HepG2 (cell line): ENCODE data around the gene PUS7. TPM values are rescaled to one million over a fixed set of nuclear protein-coding genes. Genes with fewer than 3 reads are reported as not detected.

Experiments used
- ATAC-seq: fragments of 200-7000 bp; cut with Tn5 transposase; 3 replicates; pipeline ENCODE4 v1.9.1; 2020; ENCODE audit warnings: mild to moderate bottlenecking, moderate library complexity
- BruUV-seq: library from RNA; stranded (reverse); fragments of 400-500 nt; replicated peaks from 2 replicates; lab custom pipeline; 2021; lab: Mats Ljungman, UMichigan
- CTCF ChIA-PET: fragments of 300-600 bp; formaldehyde crosslinking; extraction: SDS; loops from one replicate; lab custom pipeline; 2021; ENCODE audit warnings: low total read pairs, inconsistent platforms, low intra/inter-chr PET ratio; lab: Yijun Ruan, JAX
- POLR2A ChIA-PET: fragments of 350-600 bp; sonication (Branson Sonifier 250); formaldehyde crosslinking; loops from one replicate; lab custom pipeline; 2020; ENCODE audit warnings: antibody characterized with exemption, inconsistent platforms; lab: Yijun Ruan, JAX
- DNase-seq: peaks from one replicate; pipeline ENCODE4 v3.0.0-alpha.2; 2015; ENCODE audit warnings: low spot score
- FAIRE-seq: peaks from 3 replicates; lab custom pipeline; 2011; peaks lifted over from hg19 to GRCh38; lab: Jason Lieb, UNC
- H2AFZ ChIP-seq: one replicate; pipeline ENCODE4 v1.6.1; 2011; ENCODE audit warnings: low read length, inconsistent platforms
- H3K27ac ChIP-seq: fragments of 300-600 bp; 3 replicates; pipeline ENCODE4 v1.8.0; 2011; ENCODE audit warnings: mixed run types, mild to moderate bottlenecking, mixed read lengths, low read length, inconsistent platforms; ENCODE audit not compliant: insufficient read depth; ENCODE audit errors: extremely low read length
- H3K27me3 ChIP-seq, 2 experiments: fragments of 200-600 bp in 1 of 2; 2 replicates in 1 of 2; 3 replicates in 1 of 2; pipeline versions ENCODE4 v1.6.0 to v1.8.0; 2011; ENCODE audit warnings: low read length in 2 of 2, mild to moderate bottlenecking in 2 of 2, moderate library complexity in 2 of 2, inconsistent platforms in 1 of 2; ENCODE audit not compliant: insufficient read depth in 2 of 2, control insufficient read depth in 1 of 2
- H3K36me3 ChIP-seq, 2 experiments: fragments of 200-600 bp in 1 of 2; replicated peaks in 1 of 2; 2 replicates in 1 of 2; 3 replicates in 1 of 2; pipeline versions ENCODE4 v1.5.1 to v1.8.0; 2011; ENCODE audit warnings: low read length in 2 of 2, inconsistent platforms in 1 of 2; ENCODE audit not compliant: insufficient read depth in 2 of 2, control insufficient read depth in 1 of 2
- H3K4me1 ChIP-seq: 2 replicates; pipeline ENCODE4 v1.5.1; 2012; ENCODE audit warnings: low read length, inconsistent platforms; ENCODE audit not compliant: insufficient read depth
- H3K4me2 ChIP-seq: 2 replicates; pipeline ENCODE4 v1.6.0; 2011; ENCODE audit warnings: low read depth, low read length, inconsistent platforms
- H3K4me3 ChIP-seq, 3 experiments: fragments of 200-600 bp in 1 of 3; sonication (generic), shearing (Covaris generic) in 1 of 3; replicated peaks in 1 of 3; 2 replicates each; pipeline ENCODE4 v1.5.1; 2011 to 2016; ENCODE audit warnings: low read length in 3 of 3, inconsistent platforms in 2 of 3, low read depth in 2 of 3, mild to moderate bottlenecking in 2 of 3, control low read depth in 1 of 3, mixed read lengths in 1 of 3; ENCODE audit not compliant: insufficient read depth in 1 of 3
- H3K79me2 ChIP-seq: one replicate; pipeline ENCODE4 v1.6.1; 2011; ENCODE audit warnings: low read length, inconsistent platforms; ENCODE audit not compliant: insufficient read depth
- H3K9ac ChIP-seq: 2 replicates; pipeline ENCODE4 v1.6.0; 2011; ENCODE audit warnings: mild to moderate bottlenecking, low read depth, low read length, inconsistent platforms; ENCODE audit not compliant: insufficient read depth
- H3K9me3 ChIP-seq: 2 replicates; pipeline ENCODE4 v1.5.1; 2012; ENCODE audit warnings: mild to moderate bottlenecking, low read length
- H4K20me1 ChIP-seq: 2 replicates; pipeline ENCODE4 v1.6.0; 2011; ENCODE audit warnings: inconsistent platforms, mild to moderate bottlenecking, low read length, moderate library complexity; ENCODE audit not compliant: insufficient read depth
- ARID2 ChIP-seq: sonication (generic); formaldehyde crosslinking; IDR thresholded peaks from 2 replicates; pipeline ENCODE4 v1.8.1; 2022; ENCODE audit warnings: mild to moderate bottlenecking, missing genetic modification reagents, borderline replicate concordance
- ATF1 ChIP-seq: IDR thresholded peaks from 2 replicates; pipeline ENCODE4 v1.6.1; 2016; ENCODE audit warnings: mild to moderate bottlenecking, control low read depth
- CBFB ChIP-seq: sonication (generic); formaldehyde crosslinking; IDR thresholded peaks from 2 replicates; pipeline ENCODE4 v1.4.0; 2020; ENCODE audit warnings: missing genetic modification reagents
- CEBPG ChIP-seq: IDR thresholded peaks from 2 replicates; pipeline ENCODE4 v1.6.1; 2016
- CHD4 ChIP-seq: fragments of 200-600 bp; sonication (generic); IDR thresholded peaks from 2 replicates; pipeline ENCODE4 v1.7.0; 2017; ENCODE audit warnings: mild to moderate bottlenecking, low read length, borderline replicate concordance
- JUND ChIP-seq: sonication (generic); formaldehyde crosslinking; IDR thresholded peaks from 2 replicates; pipeline ENCODE4 v1.8.0; 2022; ENCODE audit warnings: mild to moderate bottlenecking, missing genetic modification reagents
- NONO ChIP-seq, 2 experiments: fragments of 450-650 bp in 1 of 2; sonication (generic) in 1 of 2; formaldehyde crosslinking in 1 of 2; IDR thresholded peaks in 1 of 2; conservative IDR thresholded peaks in 1 of 2; 2 replicates each; pipeline versions ENCODE4 v1.6.1 to v1.8.0; 2017 to 2022; ENCODE audit warnings: mild to moderate bottlenecking in 1 of 2, missing genetic modification reagents in 1 of 2, moderate library complexity in 1 of 2
- NR2F2 ChIP-seq: IDR thresholded peaks from 2 replicates; pipeline ENCODE4 v1.6.1; 2012; ENCODE audit warnings: low read depth, inconsistent platforms, borderline replicate concordance
- PCBP1 ChIP-seq: fragments of 200-400 bp; formaldehyde crosslinking; IDR thresholded peaks from 2 replicates; pipeline ENCODE4 v1.6.1; 2017; ENCODE audit warnings: mild to moderate bottlenecking, low read depth, low read length, borderline replicate concordance
- RFX5 ChIP-seq: IDR thresholded peaks from 2 replicates; pipeline ENCODE4 v1.6.1; 2011; ENCODE audit warnings: low read depth, low read length, improper control_type of control experiment
- RXRA ChIP-seq: sonication (generic); formaldehyde crosslinking; IDR thresholded peaks from 2 replicates; pipeline ENCODE4 v1.5.1; 2020; ENCODE audit warnings: missing genetic modification reagents
- TCF7 ChIP-seq: sonication (generic); IDR thresholded peaks from 2 replicates; pipeline ENCODE4 v1.6.1; 2016; ENCODE audit warnings: antibody characterized with exemption, low read depth
- ZMYM3 ChIP-seq: sonication (generic); formaldehyde crosslinking; IDR thresholded peaks from 2 replicates; pipeline ENCODE4 v1.5.1; 2020; ENCODE audit warnings: mild to moderate bottlenecking, missing genetic modification reagents
- WGBS: methylation state at CpG from one replicate; pipeline ENCODE4 v1.1.6; 2017; ENCODE audit warnings: low lambda C conversion rate; 5-methylcytosine and 5-hydroxymethylcytosine counted together
- in situ Hi-C: cut with HindIII; loops from 2 replicates; pipeline ENCODE4 v1.10.0; 2017; ENCODE audit warnings: low pct_unique_long_range_greater_than_20kb; ENCODE audit not compliant: extremely low pct_ligation_motif_present
- intact Hi-C: fragments of 100-400 bp; cut with micrococcal nuclease; formaldehyde crosslinking; loops from one replicate; pipeline ENCODE4 v1.10.0; 2022; ENCODE audit not compliant: unreplicated experiment
- polyA plus RNA-seq, 8 experiments: library from polyadenylated mRNA; depleted of rRNA in 3 of 8; stranded (reverse) in 7 of 8; unstranded in 1 of 8; fragments of >200 nt; fragmentation: Illumina TruSeq in 4 of 8; extraction: Trizol in 4 of 8; gene quantifications; 2 replicates each; pipeline versions ENCODE4 v1.2.1 to v1.2.3, GENCODE V29; 2011 to 2016; ENCODE audit warnings: low read depth in 4 of 8, missing spikeins in 1 of 8, mixed read lengths in 1 of 8; ENCODE audit not compliant: insufficient read depth in 1 of 8
- total RNA-seq, 5 experiments: library from RNA; depleted of rRNA; stranded (reverse); fragments of >200 nt; fragmentation: Illumina TruSeq; extraction: Trizol; gene quantifications; 2 replicates each; pipeline ENCODE4 v1.2.3, GENCODE V29; 2016; ENCODE audit warnings: low read depth in 1 of 5
- TF ChIP-seq, protein P1 (sequence below): sonication (generic); formaldehyde crosslinking; IDR thresholded peaks from 2 replicates; pipeline ENCODE4 v1.5.0; 2020; ENCODE audit warnings: mild to moderate bottlenecking, missing genetic modification reagents, borderline replicate concordance
- TF ChIP-seq, protein P2 (sequence below): sonication (generic); formaldehyde crosslinking; IDR thresholded peaks from 2 replicates; pipeline ENCODE4 v1.4.0; 2020; ENCODE audit warnings: missing genetic modification reagents
- TF ChIP-seq, protein P3 (sequence below): sonication (generic); formaldehyde crosslinking; IDR thresholded peaks from 2 replicates; pipeline ENCODE4 v1.4.0; 2020; ENCODE audit warnings: mild to moderate bottlenecking, missing genetic modification reagents
- TF ChIP-seq, protein P4 (sequence below): sonication (generic); formaldehyde crosslinking; IDR thresholded peaks from 2 replicates; pipeline ENCODE4 v1.4.0; 2020; ENCODE audit warnings: missing genetic modification reagents; ENCODE audit errors: not compliant biosample characterization
- TF ChIP-seq, protein P5 (sequence below): sonication (generic); formaldehyde crosslinking; IDR thresholded peaks from 2 replicates; pipeline ENCODE4 v1.5.0; 2020; ENCODE audit warnings: mild to moderate bottlenecking, missing genetic modification reagents

The PUS7 gene
- total and polyA plus RNA-seq, 2 of the 13 experiments (the other 11 are each of a cell fraction or from before 2014, with no cell fraction given) = 14.4 to 41.2 TPM

DNA sequence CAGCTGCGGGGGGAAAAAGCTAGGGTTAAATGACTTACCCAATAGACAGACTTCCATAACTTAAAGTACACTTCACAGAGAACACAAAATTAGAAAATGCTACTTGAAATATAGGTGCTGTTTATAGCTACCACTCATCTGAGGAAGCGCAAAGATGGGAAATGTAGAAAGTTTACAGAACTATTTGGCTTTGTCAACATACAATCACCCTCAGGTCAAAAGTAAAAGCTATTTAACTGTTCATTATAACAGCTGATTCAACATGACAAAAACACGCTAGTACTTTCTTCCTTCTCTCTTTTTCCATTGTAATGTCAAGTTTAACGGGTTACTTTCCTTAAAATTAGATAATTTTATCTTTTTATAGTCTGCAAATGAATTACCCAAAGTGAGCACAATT lies 51.2 kb downstream of the PUS7 start:
- DNase-seq = no peak
- POLR2A ChIA-PET = interaction anchor here (0.6 kb wide), 1 partner anchor 44 kb away, joined by 3 read pairs; no protein-coding TSS in a partner anchor
- CTCF ChIA-PET = no interaction called here
- Histone ChIP-seq H3K36me3 (peaks cover 1 to 24% of the 10 kb centered on the region in 2 experiments; a peak in 4 of 5 replicates), H3K27ac (no peak overlapping the region), H3K9ac (no peak overlapping the region), H3K4me3 (no peak overlapping the region), H3K79me2 (no peaks in the 10 kb centered on the region), H2AFZ (no peak overlapping the region), H3K4me1 (no peaks in the 10 kb centered on the region), H3K4me2 (no peak overlapping the region), H3K27me3 (no peaks in the 10 kb centered on the region), H3K9me3 (no peaks in the 10 kb centered on the region), H4K20me1 (no peaks in the 10 kb centered on the region)
- in situ Hi-C loops = no loop called here
- no TSS peak for BruUV-seq
- no peak for ATAC-seq
- 99% methylated on average over 4 of the region's 4 CpGs for WGBS
- intact Hi-C loops = no loop called here
- FAIRE-seq = no peak
- TF ChIP-seq JUND (CRISPR knock-in tag) = no peak
- no peak for TF ChIP-seq CBFB (CRISPR knock-in tag)
- no peak for TF ChIP-seq TCF7
- TF ChIP-seq, protein P1, sequence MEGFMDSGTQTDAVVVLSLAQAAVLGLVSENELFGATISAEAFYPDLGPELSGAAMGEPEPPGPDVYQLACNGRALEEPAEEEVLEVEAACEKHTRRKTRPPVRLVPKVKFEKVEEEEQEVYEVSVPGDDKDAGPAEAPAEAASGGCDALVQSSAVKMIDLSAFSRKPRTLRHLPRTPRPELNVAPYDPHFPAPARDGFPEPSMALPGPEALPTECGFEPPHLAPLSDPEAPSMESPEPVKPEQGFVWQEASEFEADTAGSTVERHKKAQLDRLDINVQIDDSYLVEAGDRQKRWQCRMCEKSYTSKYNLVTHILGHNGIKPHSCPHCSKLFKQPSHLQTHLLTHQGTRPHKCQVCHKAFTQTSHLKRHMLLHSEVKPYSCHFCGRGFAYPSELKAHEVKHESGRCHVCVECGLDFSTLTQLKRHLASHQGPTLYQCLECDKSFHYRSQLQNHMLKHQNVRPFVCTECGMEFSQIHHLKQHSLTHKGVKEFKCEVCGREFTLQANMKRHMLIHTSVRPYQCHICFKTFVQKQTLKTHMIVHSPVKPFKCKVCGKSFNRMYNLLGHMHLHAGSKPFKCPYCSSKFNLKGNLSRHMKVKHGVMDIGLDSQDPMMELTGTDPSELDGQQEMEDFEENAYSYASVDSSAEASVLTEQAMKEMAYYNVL (CRISPR knock-in tag) = no peak
- no peak for TF ChIP-seq ZMYM3 (CRISPR knock-in tag)
- TF ChIP-seq NR2F2 = no peak
- TF ChIP-seq, protein P2, sequence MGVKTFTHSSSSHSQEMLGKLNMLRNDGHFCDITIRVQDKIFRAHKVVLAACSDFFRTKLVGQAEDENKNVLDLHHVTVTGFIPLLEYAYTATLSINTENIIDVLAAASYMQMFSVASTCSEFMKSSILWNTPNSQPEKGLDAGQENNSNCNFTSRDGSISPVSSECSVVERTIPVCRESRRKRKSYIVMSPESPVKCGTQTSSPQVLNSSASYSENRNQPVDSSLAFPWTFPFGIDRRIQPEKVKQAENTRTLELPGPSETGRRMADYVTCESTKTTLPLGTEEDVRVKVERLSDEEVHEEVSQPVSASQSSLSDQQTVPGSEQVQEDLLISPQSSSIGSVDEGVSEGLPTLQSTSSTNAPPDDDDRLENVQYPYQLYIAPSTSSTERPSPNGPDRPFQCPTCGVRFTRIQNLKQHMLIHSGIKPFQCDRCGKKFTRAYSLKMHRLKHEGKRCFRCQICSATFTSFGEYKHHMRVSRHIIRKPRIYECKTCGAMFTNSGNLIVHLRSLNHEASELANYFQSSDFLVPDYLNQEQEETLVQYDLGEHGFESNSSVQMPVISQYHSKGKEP = no peak
- TF ChIP-seq, protein P3, sequence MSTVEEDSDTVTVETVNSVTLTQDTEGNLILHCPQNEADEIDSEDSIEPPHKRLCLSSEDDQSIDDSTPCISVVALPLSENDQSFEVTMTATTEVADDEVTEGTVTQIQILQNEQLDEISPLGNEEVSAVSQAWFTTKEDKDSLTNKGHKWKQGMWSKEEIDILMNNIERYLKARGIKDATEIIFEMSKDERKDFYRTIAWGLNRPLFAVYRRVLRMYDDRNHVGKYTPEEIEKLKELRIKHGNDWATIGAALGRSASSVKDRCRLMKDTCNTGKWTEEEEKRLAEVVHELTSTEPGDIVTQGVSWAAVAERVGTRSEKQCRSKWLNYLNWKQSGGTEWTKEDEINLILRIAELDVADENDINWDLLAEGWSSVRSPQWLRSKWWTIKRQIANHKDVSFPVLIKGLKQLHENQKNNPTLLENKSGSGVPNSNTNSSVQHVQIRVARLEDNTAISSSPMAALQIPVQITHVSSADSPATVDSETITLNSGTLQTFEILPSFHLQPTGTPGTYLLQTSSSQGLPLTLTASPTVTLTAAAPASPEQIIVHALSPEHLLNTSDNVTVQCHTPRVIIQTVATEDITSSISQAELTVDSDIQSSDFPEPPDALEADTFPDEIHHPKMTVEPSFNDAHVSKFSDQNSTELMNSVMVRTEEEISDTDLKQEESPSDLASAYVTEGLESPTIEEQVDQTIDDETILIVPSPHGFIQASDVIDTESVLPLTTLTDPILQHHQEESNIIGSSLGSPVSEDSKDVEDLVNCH (CRISPR knock-in tag) = no peak
- TF ChIP-seq, protein P4, sequence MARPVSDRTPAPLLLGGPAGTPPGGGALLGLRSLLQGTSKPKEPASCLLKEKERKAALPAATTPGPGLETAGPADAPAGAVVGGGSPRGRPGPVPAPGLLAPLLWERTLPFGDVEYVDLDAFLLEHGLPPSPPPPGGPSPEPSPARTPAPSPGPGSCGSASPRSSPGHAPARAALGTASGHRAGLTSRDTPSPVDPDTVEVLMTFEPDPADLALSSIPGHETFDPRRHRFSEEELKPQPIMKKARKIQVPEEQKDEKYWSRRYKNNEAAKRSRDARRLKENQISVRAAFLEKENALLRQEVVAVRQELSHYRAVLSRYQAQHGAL (CRISPR knock-in tag) = no peak
- TF ChIP-seq PCBP1 = no peak
- TF ChIP-seq NONO (IDR thresholded peaks at IDR 0.05) = no peak
- no peak for TF ChIP-seq NONO (CRISPR knock-in tag; conservative IDR thresholded peaks at IDR 0.05)
- no peak for TF ChIP-seq ATF1 (CRISPR knock-in tag)
- no peak for TF ChIP-seq CHD4
- no peak for TF ChIP-seq RFX5
- TF ChIP-seq RXRA = no peak
- no peak for TF ChIP-seq CEBPG (CRISPR knock-in tag)
- no peak for TF ChIP-seq ARID2
- TF ChIP-seq, protein P5, sequence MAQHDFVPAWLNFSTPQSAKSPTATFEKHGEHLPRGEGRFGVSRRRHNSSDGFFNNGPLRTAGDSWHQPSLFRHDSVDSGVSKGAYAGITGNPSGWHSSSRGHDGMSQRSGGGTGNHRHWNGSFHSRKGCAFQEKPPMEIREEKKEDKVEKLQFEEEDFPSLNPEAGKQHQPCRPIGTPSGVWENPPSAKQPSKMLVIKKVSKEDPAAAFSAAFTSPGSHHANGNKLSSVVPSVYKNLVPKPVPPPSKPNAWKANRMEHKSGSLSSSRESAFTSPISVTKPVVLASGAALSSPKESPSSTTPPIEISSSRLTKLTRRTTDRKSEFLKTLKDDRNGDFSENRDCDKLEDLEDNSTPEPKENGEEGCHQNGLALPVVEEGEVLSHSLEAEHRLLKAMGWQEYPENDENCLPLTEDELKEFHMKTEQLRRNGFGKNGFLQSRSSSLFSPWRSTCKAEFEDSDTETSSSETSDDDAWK (CRISPR knock-in tag) = no peak
